PC-3 (cell line): Measurements from ENCODE around the gene VSTM4. TPM values are rescaled to one million over a fixed set of nuclear protein-coding genes. Genes with fewer than 3 reads are reported as not detected.

Experiments used
- ATAC-seq: fragments of 200-7000 bp; cut with Tn5 transposase; 2 replicates; pipeline ENCODE4 v1.9.1; 2020; ENCODE audit warnings: mild to moderate bottlenecking, moderate library complexity
- BruUV-seq: library from RNA; stranded (reverse); fragments of 400-500 nt; replicated peaks from 2 replicates; lab custom pipeline; 2021; lab: Mats Ljungman, UMichigan
- CTCF ChIA-PET: fragments of 300-600 bp; sonication (Branson Sonifier 250); formaldehyde crosslinking; loops from one replicate; lab custom pipeline; 2022; ENCODE audit warnings: antibody characterized with exemption; lab: Charles Lee
- POLR2A ChIA-PET: fragments of 300-600 bp; sonication (Branson Sonifier 250); formaldehyde crosslinking; loops from one replicate; lab custom pipeline; 2022; ENCODE audit warnings: antibody characterized with exemption; ENCODE audit not compliant: unreplicated experiment; lab: Charles Lee
- DNase-seq: peaks from one replicate; pipeline ENCODE4 v3.0.0-alpha.2; 2015
- H2AFZ ChIP-seq: fragments of 300-600 bp; sonication (generic); 2 replicates; pipeline ENCODE4 v1.6.0; 2016; ENCODE audit warnings: antibody characterized with exemption, low read length
- H3F3A ChIP-seq: fragments of 300-600 bp; sonication (generic); one replicate; pipeline ENCODE4 v1.6.0; 2017; ENCODE audit warnings: antibody characterized with exemption, low read length, control low read depth, mild to moderate bottlenecking; ENCODE audit not compliant: unreplicated experiment
- H3K27ac ChIP-seq: fragments of 300-600 bp; sonication (generic); 2 replicates; pipeline ENCODE4 v1.5.1; 2016; ENCODE audit warnings: mild to moderate bottlenecking, low read length
- H3K27me3 ChIP-seq: fragments of 300-600 bp; sonication (generic); 2 replicates; pipeline ENCODE4 v1.6.1; 2016; ENCODE audit warnings: low read length, mixed read lengths
- H3K36me3 ChIP-seq: fragments of 300-600 bp; sonication (generic); 2 replicates; pipeline ENCODE4 v1.6.1; 2016; ENCODE audit warnings: low read depth, mixed run types, low read length, mixed read lengths
- H3K4me1 ChIP-seq: fragments of 300-600 bp; sonication (generic); 2 replicates; pipeline ENCODE4 v1.5.1; 2016; ENCODE audit warnings: low read length; ENCODE audit not compliant: insufficient read depth
- H3K4me2 ChIP-seq: fragments of 300-600 bp; sonication (generic); 2 replicates; pipeline ENCODE4 v1.6.0; 2016; ENCODE audit warnings: low read length
- H3K4me3 ChIP-seq: fragments of 300-600 bp; sonication (generic); 2 replicates; pipeline ENCODE4 v1.5.1; 2016; ENCODE audit warnings: mild to moderate bottlenecking, low read length, mixed read lengths
- H3K79me2 ChIP-seq: fragments of 300-600 bp; sonication (generic); 2 replicates; pipeline ENCODE4 v1.6.1; 2017; ENCODE audit warnings: low read length, mixed read lengths
- H3K9ac ChIP-seq: fragments of 300-600 bp; sonication (generic); 2 replicates; pipeline ENCODE4 v1.6.0; 2016; ENCODE audit warnings: mild to moderate bottlenecking, low read length
- H3K9me2 ChIP-seq: fragments of 300-600 bp; sonication (generic); replicated peaks from 2 replicates; pipeline ENCODE4 v1.6.1; 2016; ENCODE audit warnings: mixed run types, low read length, mixed read lengths
- H3K9me3 ChIP-seq: fragments of 300-600 bp; sonication (generic); 2 replicates; pipeline ENCODE4 v1.6.1; 2016; ENCODE audit warnings: low read length, mixed read lengths
- H4K20me1 ChIP-seq: fragments of 300-600 bp; sonication (generic); 2 replicates; pipeline ENCODE4 v1.6.1; 2016; ENCODE audit warnings: low read length, mixed read lengths
- EZH2 ChIP-seq: fragments of 300-600 bp; sonication (generic); IDR thresholded peaks from one replicate; pipeline ENCODE4 v1.6.1; 2017; ENCODE audit warnings: antibody characterized with exemption, mild to moderate bottlenecking, low read length; ENCODE audit not compliant: unreplicated experiment
- EZH2phosphoT487 ChIP-seq: fragments of 300-600 bp; sonication (generic); IDR thresholded peaks from 2 replicates; pipeline ENCODE4 v1.6.1; 2018; ENCODE audit warnings: mild to moderate bottlenecking, antibody characterized with exemption, low read length, borderline replicate concordance
- intact Hi-C: fragments of 100-400 bp; cut with micrococcal nuclease; formaldehyde crosslinking; loops from 2 replicates; pipeline ENCODE4 v1.9.0; 2023
- total RNA-seq: library from RNA; depleted of rRNA; stranded (reverse); fragments of >200 nt; gene quantifications from 2 replicates; pipeline ENCODE4 v1.2.3, GENCODE V29; 2014
- TF ChIP-seq, protein P1 (sequence below): fragments of 300-600 bp; sonication (generic); conservative IDR thresholded peaks from 2 replicates; pipeline ENCODE4 v1.5.1; 2017; ENCODE audit warnings: antibody characterized with exemption, low read depth, mild to moderate bottlenecking, low read length

Gene VSTM4
- total RNA-seq, 1 experiment from 2014 or later = not detected

- Histone ChIP-seq H4K20me1 (no peaks in the 10 kb centered on the region), H3K9ac (no peak overlapping the region), H3F3A (no peaks in the 10 kb centered on the region), H3K9me2 (no peaks in the 10 kb centered on the region), H3K4me3 (no peak overlapping the region), H3K4me2 (no peak overlapping the region), H3K4me1 (no peaks in the 10 kb centered on the region), H3K79me2 (no peaks in the 10 kb centered on the region), H2AFZ (no peak overlapping the region), H3K27me3 (peaks cover 50% of the 10 kb centered on the region), H3K36me3 (no peaks in the 10 kb centered on the region), H3K9me3 (no peaks in the 10 kb centered on the region), H3K27ac (no peak overlapping the region)
- POLR2A ChIA-PET = no interaction called here
- intact Hi-C loops = no loop called here
- ATAC-seq = no peak
- TF ChIP-seq EZH2phosphoT487 (no peak), EZH2 (no peak)
- TF ChIP-seq, protein P1, sequence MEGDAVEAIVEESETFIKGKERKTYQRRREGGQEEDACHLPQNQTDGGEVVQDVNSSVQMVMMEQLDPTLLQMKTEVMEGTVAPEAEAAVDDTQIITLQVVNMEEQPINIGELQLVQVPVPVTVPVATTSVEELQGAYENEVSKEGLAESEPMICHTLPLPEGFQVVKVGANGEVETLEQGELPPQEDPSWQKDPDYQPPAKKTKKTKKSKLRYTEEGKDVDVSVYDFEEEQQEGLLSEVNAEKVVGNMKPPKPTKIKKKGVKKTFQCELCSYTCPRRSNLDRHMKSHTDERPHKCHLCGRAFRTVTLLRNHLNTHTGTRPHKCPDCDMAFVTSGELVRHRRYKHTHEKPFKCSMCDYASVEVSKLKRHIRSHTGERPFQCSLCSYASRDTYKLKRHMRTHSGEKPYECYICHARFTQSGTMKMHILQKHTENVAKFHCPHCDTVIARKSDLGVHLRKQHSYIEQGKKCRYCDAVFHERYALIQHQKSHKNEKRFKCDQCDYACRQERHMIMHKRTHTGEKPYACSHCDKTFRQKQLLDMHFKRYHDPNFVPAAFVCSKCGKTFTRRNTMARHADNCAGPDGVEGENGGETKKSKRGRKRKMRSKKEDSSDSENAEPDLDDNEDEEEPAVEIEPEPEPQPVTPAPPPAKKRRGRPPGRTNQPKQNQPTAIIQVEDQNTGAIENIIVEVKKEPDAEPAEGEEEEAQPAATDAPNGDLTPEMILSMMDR = no peak
- CTCF ChIA-PET = no interaction called here
- no peak for DNase-seq
- no TSS peak for BruUV-seq
Measured at GRCh38 chr10:49075743-49076142, 39.6 kb downstream of the VSTM4 start.

- Histone ChIP-seq H3K4me2 (no peak overlapping the region), H3K79me2 (no peaks in the 10 kb centered on the region)
Measured at GRCh38 chr10:49074836-49075682, 40.3 kb downstream of the VSTM4 start.

More at GRCh38 chr10:49074836-49075682, 40.3 kb downstream of the VSTM4 start:
- Histone ChIP-seq H3K4me3 (no peak overlapping the region), H2AFZ (no peak overlapping the region), H3K36me3 (no peaks in the 10 kb centered on the region), H3F3A (no peaks in the 10 kb centered on the region), H3K9me3 (no peaks in the 10 kb centered on the region), H3K27ac (no peak overlapping the region), H3K27me3 (peaks cover 43% of the 10 kb centered on the region), H3K9me2 (no peaks in the 10 kb centered on the region), H3K4me1 (no peaks in the 10 kb centered on the region), H3K9ac (no peak overlapping the region), H4K20me1 (no peaks in the 10 kb centered on the region)
- DNase-seq (no peak), ATAC-seq (no peak)
- CTCF ChIA-PET = no interaction called here
- POLR2A ChIA-PET = no interaction called here
- intact Hi-C loops = no loop called here
- no TSS peak for BruUV-seq
- TF ChIP-seq, protein P1 = no peak
- TF ChIP-seq EZH2phosphoT487 = no peak
- no peak for TF ChIP-seq EZH2
